Measurements from ENCODE around the gene APOC1.

DNA sequence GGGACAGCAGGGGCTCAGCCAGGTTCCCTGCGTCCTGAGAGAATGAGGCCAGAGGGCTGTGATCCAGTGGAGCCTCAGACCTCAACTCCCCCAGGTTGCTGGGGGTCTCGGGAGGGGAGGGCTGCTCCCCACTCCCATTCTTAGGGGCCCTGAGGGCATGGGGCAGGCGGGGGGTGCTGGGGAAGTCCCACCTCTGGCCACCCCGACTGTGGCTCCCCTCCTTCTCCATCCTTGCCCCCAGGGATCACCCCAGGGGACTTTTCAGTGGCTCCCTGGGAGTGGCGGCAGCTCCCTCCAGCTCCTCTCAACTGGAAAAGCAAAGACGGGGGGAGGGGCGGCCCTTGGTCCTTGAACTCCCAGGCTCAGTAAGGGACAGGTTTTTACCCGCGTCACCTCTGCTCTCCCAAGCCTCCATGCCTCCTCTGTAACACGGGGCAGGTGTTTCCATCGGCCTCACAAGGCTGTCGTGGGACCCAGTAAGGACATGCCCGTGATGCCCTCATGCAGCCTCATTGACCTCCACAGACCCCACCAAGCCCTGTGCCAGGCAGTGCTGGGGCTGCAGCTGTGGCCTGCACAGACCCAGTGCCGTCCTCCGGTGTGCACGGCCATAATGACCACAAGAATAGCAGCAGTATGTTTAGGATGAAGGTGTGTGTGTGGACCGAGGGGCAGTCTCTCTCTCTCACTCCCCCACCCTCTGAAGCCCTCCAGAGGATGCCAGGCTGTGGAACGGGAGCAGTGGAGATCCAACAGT, 34.9 kb upstream of the APOC1 start:
- no peak for TF ChIP-seq POLR2A (IDR thresholded peaks at IDR 0.05)
- TF ChIP-seq, protein P1, sequence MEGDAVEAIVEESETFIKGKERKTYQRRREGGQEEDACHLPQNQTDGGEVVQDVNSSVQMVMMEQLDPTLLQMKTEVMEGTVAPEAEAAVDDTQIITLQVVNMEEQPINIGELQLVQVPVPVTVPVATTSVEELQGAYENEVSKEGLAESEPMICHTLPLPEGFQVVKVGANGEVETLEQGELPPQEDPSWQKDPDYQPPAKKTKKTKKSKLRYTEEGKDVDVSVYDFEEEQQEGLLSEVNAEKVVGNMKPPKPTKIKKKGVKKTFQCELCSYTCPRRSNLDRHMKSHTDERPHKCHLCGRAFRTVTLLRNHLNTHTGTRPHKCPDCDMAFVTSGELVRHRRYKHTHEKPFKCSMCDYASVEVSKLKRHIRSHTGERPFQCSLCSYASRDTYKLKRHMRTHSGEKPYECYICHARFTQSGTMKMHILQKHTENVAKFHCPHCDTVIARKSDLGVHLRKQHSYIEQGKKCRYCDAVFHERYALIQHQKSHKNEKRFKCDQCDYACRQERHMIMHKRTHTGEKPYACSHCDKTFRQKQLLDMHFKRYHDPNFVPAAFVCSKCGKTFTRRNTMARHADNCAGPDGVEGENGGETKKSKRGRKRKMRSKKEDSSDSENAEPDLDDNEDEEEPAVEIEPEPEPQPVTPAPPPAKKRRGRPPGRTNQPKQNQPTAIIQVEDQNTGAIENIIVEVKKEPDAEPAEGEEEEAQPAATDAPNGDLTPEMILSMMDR (IDR thresholded peaks at IDR 0.05), result no peak

Data from uterus (tissue), 2 donors.